NCI-H2227 (cell line): ENCODE measurements around the gene USP6.
"Not testable (repeated sequence)": the region's sequence is repeated elsewhere in the genome, so short reads cannot be mapped to it uniquely, and the experiment has no call there.

Experiments
- DNase-seq: peaks from one replicate; lab custom pipeline; 2025; ENCODE audit not compliant: unreplicated experiment; lab: John Stamatoyannopoulos, UW

USP6 gene

DNA sequence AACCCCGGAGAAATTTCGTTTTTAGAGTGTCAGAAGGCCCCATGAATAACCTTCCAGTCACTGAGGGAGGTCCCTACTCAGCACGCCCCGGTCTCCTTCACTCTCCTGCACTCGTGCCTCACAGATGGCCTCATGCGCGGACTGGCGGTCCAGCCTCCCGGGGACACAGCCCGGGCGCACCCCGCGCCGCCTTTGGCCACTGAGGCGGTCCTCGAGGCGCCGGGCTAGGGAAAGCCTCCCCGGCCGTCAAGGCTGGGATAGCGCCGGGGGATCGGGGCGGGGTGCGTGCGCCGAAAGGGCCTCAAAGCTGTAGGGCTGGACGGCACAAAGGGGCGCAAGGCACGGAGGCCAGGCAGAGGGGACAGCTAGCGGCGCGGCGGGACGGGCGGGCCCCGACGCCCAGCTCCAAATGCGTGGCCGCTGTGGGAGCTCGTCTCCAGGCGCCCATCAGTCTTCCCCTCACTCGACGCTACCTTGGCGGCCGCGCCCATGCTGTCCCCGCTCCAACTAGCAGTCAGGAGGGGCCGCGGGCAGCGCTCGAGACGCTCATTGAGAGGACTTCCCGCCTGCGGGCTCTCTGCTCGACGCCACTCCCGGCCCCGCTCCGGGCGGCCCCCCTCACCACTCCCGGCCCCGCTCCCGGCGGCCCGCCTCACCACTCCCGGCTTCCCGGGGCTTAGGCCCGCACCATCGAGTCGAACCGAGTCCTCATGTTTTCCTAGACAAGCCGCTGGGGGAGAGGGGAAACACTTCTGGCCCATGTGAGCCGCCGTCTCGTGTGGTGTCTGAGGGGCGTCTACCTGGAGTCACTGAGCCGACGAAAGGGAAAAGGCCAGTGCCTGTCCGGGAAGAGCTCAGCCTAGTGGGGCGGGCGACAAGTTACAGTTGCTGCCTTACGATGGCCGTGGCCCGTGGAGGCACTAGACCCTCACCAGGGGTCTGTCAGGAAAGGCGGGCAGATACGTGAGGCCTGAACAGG lies at the start of gene USP6:
TSS of gene USP6 (plus strand) at position 360 of the 979 bp plus-strand sequence. CDS start 14,336 bp downstream, outside the sequence.
- no peak for DNase-seq

DNA sequence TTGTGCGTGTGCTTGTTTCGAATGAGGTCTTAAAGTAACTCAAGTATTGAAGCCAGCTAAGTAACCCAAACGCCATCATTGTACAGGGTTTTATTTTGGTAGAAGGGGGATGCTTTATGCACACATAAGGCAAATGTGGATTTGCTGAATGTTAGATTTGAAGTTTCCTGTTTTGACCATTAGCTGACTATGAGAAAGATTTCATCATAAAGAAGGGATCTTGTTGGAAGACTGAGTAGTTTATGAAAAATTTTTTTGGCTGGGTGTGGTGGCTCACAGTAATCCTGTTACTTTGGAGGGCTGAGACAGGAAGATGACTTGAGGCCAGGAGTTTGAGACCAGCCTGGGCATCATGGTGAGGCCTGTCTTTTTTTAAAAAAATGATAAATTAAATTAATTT lies 47.6 kb upstream of the USP6 start:
- no peak for DNase-seq

DNA sequence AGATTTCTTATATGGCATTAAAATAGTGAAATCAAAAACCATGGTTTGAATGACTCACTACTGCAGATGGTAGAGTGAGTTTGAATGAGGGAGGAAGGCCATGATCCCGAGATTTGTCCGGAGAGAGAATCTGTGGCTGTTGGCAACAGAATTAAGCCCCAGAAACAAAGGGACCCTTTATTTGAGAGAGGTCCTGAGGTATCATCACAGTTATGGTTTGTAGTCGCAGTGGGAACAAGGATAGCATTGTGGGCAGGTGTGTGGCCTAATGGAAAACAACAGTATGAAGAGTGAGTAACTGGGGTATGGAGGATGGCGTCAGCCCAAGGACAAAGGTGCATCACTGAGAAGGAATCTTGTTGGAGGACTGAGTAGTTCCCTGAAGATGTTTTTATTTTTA lies 46.1 kb upstream of the USP6 start:
- DNase-seq: no peak

DNA sequence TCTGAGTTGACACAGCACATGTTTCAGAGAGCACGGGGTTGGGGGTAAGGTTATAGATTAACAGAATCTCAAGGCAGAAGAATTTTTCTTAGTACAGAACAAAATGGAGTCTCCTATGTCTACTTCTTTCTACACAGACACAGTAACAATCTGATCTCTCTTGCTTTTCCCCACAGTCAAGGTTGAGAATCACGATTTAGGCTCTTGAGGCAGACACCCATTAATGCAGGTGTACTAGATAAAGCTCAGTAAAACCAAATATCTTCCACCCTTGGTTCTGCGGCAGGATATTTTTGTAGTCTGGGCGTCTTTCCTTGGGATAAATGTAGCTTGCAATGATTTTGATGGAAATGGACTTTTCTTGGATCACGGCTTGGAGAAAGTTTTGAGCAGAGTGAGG lies 40.4 kb upstream of the USP6 start:
- DNase-seq: not testable (repeated sequence)

DNA sequence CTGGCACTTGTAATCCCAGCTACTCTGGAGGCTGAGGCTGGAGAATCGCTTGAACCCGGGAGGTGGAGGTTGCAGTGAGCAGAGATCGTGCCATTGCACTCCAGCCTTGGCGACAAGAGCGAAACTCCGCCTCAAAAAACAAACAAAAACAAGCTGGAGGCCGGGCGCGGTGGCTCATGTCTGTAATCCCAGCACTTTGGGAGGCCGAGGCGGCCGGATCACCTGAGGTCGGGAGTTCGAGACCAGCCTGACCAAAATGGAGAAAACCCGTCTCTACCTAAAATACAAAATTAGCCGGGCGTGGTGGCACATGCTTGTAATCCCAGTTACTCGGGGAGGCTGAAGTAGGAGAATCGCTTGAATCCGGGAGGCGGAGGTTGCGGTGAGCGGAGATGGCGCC lies 38.6 kb upstream of the USP6 start:
- DNase-seq: not testable (repeated sequence)

DNA sequence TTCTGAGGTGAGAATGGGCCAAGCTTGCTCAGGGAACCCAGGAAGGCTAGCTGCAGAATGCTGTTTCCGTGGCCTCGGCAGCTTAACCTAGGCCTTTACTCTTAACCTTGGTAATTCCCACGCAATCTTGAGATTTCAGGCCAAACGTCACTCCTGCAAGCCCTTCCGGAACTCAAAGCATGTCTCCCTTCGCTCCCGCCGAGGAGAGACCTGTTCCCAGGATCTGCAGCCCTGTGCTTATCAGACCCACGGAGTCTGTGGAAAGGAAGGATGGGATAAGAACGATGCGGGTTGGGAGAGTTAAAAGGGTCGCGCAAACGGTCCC lies 38.1 kb upstream of the USP6 start:
- DNase-seq: no peak

DNA sequence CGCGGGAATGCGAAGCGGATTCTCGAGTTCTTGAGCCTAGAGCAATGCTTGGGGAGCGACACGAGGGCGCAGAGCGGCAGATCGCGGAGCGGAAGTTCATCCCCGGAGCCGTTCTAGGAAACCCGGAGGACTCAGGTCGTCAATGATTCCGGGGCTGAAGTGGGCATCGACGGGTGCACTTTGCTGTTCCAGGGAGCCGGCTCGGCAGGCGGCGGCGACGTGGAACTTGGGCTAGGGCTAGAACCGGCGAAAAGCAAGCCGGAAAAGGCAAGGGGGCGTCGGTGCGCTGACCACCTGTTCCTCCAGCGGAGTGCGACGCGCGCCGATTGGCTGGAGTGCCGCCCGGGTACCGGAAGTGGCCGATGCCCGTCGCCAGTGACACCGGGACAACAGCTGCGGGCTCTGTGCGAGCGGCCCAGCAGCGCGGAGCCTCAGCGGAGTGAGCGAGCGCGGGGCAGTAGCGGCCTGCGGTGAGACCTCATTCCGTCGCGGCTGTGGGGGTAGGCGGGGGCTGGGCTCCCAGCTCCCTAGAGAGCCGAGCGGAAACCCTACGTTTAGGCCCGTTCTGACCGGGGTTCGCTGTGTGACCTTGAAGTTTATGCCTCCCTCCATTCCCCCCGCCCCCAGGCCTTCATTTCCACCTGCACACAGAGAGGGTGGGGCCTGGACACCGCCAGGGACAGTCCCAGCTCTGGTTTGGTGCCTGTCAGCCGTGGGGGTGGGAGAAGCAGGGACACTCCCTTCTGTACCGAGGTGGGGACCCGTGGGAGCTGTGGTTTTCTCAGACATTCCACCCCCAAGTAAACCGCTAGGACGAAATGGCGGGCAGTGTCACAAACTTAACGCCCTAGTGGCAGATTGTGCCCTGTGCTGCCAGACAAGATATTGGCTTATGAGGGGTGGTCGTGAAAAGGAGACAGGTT lies 37.5 kb upstream of the USP6 start, which contains the start of gene ZFP3:
TSS of gene ZFP3 (plus strand) at position 362 of the 923 bp plus-strand sequence. CDS start 13,038 bp downstream, outside the sequence.
- DNase-seq: peak; percentile 90

DNA sequence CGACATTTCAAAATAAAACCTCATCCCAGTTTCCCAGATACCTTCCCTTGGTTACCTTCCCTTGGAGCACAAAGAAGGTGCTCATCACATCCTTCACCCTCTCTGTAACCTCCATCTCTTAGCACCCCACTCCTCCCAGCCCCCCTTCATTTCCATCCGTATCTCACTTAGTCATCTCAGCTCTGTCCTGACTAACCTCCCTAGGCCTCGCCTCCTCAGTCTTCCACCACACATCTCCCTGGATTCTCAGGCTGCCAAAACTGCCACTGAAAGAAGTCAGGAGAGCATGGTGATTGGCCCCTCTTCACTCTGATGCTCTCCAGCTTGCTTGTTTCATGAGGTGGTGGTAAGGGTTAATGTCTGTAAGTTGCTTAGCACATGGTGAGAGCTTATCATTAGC lies 35.2 kb upstream of the USP6 start:
- no peak for DNase-seq

DNA sequence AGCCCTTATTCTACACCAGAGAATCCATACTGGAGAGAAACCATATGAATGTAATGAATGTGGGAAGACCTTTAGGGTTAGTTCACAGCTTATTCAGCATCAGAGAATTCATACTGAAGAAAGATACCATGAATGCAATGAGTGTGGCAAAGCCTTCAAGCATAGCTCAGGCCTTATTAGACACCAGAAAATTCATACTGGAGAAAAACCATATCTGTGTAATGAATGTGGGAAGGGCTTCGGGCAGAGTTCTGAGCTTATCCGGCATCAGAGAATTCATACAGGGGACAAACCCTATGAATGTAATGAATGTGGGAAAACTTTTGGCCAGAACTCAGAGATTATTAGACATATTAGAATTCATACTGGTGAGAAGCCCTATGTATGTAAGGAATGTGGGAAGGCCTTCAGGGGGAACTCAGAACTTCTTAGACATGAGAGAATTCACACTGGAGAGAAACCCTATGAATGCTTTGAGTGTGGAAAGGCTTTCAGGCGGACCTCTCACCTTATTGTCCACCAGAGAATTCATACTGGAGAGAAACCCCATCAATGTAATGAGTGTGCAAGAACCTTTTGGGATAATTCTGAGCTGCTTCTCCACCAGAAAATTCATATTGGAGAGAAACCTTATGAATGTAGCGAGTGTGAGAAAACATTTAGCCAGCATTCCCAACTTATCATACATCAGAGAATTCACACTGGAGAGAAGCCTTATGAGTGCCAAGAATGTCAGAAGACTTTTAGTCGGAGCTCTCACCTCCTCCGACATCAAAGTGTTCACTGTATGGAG lies 23.4 kb upstream of the USP6 start:
- DNase-seq: no peak

DNA sequence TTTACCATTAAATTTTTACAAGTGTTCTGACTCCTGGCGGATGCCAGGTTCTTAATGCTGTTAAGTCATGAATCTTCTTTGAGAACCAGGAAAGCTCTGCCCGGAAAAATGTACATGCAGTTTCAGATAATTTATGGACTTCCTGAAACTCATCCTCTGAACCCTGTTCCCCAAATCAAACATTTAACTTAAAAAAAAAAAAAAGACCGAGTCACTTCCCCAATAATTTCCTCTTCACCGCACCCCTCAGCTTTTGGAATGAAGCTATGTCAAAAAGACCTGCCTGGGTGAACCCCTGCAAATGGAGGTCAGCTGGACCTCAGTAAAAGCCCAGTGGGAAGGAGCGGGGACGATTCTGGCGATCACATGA lies 19.1 kb upstream of the USP6 start:
- no peak for DNase-seq

DNA sequence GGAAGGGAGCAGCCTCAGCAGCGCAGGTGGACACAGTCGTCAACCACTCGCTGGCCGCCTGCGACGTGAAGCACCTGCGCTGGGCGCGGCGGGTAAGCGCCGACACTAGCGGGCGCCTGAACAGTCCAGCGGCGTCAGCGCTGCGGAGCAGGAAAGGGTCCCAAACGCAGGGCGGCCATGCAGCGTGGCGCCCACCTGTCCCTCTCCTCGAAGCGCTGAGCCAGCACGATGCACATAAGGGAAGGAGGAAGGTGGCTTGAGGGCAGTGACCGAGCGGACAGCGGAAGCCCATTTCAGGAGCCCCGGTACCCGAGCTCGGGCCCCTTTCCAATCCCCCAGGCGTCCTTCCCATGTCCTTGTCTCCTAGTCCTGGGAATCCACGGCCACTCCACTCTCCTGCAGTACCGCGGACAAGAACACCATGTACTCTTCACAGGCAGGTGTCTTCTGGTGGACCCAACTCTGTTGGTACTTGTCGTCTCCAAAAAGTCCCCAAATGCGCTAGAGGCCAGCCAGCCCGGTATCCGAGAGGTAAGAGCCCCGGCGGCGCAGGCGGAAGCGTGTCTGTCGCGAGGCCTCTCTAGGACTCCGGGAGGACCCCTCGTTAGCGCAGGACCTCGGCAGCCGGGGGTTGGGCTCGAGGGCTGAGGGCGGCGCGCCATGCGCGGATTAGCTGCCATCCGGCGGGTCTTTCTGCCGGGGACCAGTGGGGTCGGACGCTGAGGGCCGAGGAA lies 18.6 kb upstream of the USP6 start:
- peak; percentile 64 for DNase-seq

DNA sequence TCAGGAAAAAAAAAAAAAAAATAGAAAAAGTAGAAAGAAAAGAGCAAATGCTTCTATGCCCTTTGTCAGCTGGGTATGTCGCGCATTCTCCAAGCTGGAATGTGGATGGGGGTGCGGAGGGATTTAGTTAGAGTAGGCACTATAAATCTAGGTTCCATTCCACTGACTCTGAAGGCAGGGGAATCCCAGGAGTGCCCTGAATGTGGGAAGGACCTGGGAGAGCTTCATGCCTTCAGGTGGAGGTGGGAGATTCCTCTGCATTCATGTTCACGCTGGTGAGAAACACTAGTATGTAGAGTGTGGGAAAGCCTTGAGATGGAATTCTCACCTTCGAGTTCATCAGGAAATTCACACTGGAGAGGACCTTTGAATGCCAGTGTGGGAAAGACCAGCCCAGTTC lies 16.6 kb upstream of the USP6 start:
- no peak for DNase-seq

DNA sequence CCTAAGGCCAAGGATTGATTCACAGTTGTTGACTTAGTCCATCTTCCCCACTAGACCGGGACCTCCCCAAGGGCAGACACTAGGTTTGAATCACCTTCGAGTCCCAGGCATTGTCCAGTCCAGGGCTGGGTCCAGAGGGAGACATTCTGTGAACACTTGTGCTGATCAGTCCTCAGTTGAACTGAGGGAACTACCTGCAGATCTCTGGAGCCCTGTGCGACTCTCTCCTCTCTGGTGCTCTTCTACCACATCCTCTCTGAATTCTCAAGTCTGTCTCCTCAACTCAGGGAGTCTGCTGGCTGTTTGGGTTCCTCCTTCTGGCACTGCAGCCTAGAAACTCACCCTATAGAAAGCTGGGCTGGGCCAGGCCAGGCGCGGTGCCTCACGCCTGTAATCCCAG lies 15.0 kb upstream of the USP6 start:
- no peak for DNase-seq

DNA sequence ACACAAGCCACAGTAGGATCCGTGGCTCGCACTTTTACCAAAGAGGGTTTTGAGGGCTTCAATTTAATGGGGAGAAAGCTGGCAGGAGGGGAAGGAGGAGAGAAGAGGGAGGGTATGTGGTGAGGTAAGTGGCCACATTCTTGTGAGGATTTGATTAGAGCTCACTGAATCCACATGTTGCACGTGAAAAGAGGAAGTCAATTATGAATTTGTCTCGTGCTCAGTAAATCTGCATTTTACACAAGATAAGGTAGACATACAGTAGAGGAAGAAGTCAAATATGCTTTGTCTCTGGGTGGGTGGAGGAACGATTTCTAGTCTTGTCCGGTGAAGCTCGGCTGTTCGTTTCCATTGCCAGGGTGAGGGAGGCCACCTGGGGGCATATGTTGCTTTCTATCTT lies 5.0 kb upstream of the USP6 start:
- DNase-seq: no peak

DNA sequence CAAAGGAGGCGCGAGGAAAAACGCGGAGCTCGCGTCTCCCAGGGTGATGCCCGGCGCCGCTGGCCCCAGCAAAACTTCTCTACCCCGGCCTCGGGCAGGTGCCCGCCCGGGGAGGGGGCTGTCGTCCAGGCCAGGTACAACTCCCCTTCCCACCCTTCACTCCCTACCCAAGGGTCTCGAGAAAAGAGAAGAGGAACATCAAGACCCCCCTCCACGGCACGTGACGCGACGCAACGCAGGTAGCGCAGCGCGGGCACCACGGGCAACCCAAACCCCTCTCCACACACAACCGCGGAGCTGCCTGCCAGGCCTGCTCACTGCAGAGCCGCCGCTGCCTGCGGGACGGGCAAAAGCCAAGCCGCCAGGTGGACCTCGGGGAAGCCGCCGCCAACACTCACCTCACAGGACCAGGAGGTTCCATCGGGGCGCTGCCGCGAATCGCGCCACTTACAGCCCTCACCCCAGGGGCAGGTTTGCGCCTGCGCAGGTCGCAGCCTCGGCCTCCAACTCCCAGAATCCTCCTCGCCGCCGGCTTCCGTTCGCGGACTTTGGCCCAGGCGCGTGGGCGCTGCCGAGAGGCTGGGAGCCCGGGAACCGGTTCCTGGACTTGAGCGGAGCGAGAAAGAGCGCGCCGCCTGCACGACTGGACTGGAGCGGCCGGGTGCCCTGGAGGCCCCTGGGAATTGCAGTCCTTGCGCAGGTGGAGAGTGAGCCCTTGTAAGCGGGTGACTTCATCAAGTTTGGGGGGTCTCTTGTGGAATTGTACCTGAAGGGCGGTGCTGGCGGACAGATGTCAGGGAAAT lies 4.2 kb upstream of the USP6 start, which contains the start of gene ZNF232:
TSS of gene ZNF232 (minus strand) at position 477 of the 803 bp plus-strand sequence. CDS start at position 421, 56 bp downstream.
- peak; percentile 89 for DNase-seq

DNA sequence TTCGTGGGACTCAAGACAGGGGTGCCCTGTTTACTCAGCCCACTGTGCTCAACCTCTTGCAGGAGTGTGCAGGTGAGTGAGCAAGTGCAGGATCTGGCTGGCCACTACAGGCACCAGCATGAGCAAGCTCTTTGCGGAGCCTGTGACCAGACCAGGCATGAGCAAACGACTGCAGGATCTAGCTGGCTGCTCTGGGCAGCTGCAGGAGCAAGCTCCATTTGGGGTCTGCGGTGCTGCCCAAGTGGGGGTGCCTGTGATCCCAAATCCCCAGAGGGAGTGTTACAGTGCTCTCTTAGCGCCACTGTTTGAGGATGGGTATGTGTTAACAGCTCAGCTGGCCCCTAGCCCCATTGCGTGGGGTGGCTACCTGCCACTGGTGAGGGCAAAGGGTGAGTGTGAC lies 2.4 kb downstream of the USP6 start:
- DNase-seq: no peak

DNA sequence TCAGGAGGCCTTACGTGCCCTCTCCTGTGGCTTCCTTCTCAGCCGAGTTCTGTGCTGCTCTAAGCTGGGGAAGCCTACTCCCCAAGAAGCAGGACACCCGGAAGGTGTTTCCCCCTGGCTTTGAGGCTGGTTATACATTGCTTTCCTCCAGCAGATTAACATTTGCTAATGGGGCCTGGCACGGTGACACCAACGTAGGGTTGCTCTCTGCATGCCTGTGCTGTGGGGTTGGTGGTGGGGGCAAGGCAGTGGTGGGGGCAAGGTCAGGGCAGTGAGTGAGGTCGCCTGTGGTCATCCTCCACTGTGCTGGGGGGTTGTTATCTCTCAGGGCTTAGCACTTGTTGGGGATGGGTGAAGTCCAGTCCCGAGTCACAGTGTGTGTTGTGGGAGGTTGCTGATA lies 4.2 kb downstream of the USP6 start:
- DNase-seq: no peak

DNA sequence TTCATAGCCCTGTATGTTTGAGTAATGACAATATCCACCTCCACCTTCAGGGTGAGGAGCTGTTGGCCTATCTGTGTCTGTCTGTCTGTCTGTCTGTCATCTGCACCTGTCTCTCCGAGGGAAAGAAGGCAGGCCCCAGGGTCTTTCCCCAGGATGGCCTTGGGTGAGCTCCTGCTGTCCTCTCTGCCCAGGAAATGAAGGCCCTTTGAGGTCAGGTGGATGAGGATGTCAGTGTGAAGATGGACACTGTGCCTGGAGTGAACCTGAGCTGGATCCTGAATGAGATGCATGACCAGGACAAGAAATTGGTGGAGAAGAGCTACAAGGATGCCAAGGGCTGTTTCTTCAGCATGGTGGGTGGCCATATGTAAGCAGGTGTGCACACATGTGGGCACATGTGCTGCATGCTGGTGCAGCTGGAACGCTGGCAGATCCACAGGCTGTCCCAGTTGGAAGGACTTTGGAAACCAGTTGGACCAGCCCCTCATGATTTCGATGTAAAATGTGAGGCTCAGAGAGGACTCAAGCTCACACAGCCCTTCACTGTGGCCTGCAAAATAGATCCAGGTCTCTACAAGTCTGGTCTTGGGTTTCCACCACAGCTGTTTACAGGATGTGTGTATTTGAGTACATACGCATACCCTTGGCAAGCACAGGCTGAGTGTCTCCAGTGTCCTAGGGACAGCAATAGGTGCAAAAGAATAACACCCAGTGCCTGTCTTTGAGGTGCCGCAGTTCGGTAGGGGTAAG lies 4.8 kb downstream of the USP6 start:
- DNase-seq: not testable (repeated sequence)
